ENCODE measurements around the gene GMDS. TPM values are rescaled to one million over a fixed set of nuclear protein-coding genes. Genes with fewer than 3 reads are reported as not detected.

The GMDS gene
- total and polyA plus RNA-seq, 2 of the 13 experiments (the other 11 are each of a cell fraction or from before 2014, with no cell fraction given): 64.4 to 112 TPM

GRCh38 chr6:2140438-2141128 is 104.8 kb downstream of the GMDS start (continued):
- TF ChIP-seq, protein P1, sequence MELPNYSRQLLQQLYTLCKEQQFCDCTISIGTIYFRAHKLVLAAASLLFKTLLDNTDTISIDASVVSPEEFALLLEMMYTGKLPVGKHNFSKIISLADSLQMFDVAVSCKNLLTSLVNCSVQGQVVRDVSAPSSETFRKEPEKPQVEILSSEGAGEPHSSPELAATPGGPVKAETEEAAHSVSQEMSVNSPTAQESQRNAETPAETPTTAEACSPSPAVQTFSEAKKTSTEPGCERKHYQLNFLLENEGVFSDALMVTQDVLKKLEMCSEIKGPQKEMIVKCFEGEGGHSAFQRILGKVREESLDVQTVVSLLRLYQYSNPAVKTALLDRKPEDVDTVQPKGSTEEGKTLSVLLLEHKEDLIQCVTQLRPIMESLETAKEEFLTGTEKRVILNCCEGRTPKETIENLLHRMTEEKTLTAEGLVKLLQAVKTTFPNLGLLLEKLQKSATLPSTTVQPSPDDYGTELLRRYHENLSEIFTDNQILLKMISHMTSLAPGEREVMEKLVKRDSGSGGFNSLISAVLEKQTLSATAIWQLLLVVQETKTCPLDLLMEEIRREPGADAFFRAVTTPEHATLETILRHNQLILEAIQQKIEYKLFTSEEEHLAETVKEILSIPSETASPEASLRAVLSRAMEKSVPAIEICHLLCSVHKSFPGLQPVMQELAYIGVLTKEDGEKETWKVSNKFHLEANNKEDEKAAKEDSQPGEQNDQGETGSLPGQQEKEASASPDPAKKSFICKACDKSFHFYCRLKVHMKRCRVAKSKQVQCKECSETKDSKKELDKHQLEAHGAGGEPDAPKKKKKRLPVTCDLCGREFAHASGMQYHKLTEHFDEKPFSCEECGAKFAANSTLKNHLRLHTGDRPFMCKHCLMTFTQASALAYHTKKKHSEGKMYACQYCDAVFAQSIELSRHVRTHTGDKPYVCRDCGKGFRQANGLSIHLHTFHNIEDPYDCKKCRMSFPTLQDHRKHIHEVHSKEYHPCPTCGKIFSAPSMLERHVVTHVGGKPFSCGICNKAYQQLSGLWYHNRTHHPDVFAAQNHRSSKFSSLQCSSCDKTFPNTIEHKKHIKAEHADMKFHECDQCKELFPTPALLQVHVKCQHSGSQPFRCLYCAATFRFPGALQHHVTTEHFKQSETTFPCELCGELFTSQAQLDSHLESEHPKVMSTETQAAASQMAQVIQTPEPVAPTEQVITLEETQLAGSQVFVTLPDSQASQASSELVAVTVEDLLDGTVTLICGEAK (IDR thresholded peaks at IDR 0.05): no peak
- TF ChIP-seq, protein P1 (CRISPR knock-in tag; IDR thresholded peaks at IDR 0.05): 0 out of 2 replicates have a peak, but pooled peaks have one; percentile 37
- TF ChIP-seq RELA (CRISPR knock-in tag; IDR thresholded peaks at IDR 0.05) (no peak), SMAD9 (CRISPR knock-in tag; IDR thresholded peaks at IDR 0.05) (no peak), MTA1 (CRISPR knock-in tag; IDR thresholded peaks at IDR 0.05; ENCODE audit: borderline replicate concordance) (no peak), ZNF569 (CRISPR knock-in tag; IDR thresholded peaks at IDR 0.05; ENCODE audit: borderline replicate concordance) (no peak), MAZ (IDR thresholded peaks at IDR 0.05; ENCODE audit: borderline replicate concordance, low read depth, low read length) (no peak), MAZ (CRISPR knock-in tag; IDR thresholded peaks at IDR 0.05; ENCODE audit: low read depth) (peak; percentile 30; the same call in 1 of the 2 replicates), ZNF577 (CRISPR knock-in tag; IDR thresholded peaks at IDR 0.05; ENCODE audit: borderline replicate concordance, low read depth) (no peak), TFAP4 (IDR thresholded peaks at IDR 0.05; ENCODE audit: borderline replicate concordance, low read depth) (peak; percentile 95), ZNF644 (CRISPR knock-in tag; IDR thresholded peaks at IDR 0.05; ENCODE audit: low read depth) (0 out of 2 replicates have a peak, but pooled peaks have one; percentile 35), ZXDC (CRISPR knock-in tag; IDR thresholded peaks at IDR 0.05) (no peak), POLR2AphosphoS5 (IDR thresholded peaks at IDR 0.05; ENCODE audit: low read depth, low read length) (no peak)
- TF ChIP-seq, protein P2, sequence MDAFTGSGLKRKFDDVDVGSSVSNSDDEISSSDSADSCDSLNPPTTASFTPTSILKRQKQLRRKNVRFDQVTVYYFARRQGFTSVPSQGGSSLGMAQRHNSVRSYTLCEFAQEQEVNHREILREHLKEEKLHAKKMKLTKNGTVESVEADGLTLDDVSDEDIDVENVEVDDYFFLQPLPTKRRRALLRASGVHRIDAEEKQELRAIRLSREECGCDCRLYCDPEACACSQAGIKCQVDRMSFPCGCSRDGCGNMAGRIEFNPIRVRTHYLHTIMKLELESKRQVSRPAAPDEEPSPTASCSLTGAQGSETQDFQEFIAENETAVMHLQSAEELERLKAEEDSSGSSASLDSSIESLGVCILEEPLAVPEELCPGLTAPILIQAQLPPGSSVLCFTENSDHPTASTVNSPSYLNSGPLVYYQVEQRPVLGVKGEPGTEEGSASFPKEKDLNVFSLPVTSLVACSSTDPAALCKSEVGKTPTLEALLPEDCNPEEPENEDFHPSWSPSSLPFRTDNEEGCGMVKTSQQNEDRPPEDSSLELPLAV (CRISPR knock-in tag; conservative IDR thresholded peaks at IDR 0.05; ENCODE audit: low read depth): no peak
